ENCODE measurements around the gene IL19. TPM values are rescaled to one million over a fixed set of nuclear protein-coding genes. Genes with fewer than 3 reads are reported as not detected.

Gene IL19
- total and polyA plus RNA-seq, 2 donors (not counting 3 experiments of a cell fraction or from before 2014, with no cell fraction given), result not detected

DNA sequence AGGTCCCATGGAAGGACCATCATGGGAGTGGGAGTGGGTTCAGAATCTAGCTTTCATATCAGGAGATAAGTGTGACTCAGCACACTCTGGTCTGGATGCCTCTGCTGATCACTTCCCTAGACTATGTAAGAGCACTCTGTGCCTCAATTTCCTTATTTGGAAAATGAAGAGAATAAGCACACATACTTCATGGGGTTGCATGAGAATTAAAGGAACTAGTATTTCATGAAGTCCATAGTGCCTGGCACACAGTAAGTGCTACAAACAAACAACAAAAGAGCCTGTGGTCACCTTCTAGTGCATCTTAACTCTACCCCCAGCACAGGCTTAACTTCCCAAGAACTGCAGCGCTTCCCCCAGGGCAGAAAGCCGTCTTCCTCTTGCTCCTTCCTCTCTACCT is 85.3 kb downstream of the IL19 start:
- TF ChIP-seq EZH2 (IDR thresholded peaks at IDR 0.05; ENCODE audit: borderline replicate concordance, low read depth, low read length, severe bottlenecking), result no peak
- TF ChIP-seq FOS (IDR thresholded peaks at IDR 0.05; ENCODE audit: borderline replicate concordance, insufficient read depth, low read length), result no peak
- no peak for TF ChIP-seq MYC (IDR thresholded peaks at IDR 0.05; ENCODE audit: low read depth, low read length)
- TF ChIP-seq, protein P1, sequence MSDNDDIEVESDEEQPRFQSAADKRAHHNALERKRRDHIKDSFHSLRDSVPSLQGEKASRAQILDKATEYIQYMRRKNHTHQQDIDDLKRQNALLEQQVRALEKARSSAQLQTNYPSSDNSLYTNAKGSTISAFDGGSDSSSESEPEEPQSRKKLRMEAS (IDR thresholded peaks at IDR 0.05; ENCODE audit: insufficient read depth, insufficient read length), result no peak
- no peak for TF ChIP-seq GATA2 (IDR thresholded peaks at IDR 0.05; ENCODE audit: insufficient read depth, insufficient read length, low read depth, low read length)
- TF ChIP-seq POLR2A (IDR thresholded peaks at IDR 0.05; ENCODE audit: low read depth, low read length), result no peak
- TF ChIP-seq, protein P2, sequence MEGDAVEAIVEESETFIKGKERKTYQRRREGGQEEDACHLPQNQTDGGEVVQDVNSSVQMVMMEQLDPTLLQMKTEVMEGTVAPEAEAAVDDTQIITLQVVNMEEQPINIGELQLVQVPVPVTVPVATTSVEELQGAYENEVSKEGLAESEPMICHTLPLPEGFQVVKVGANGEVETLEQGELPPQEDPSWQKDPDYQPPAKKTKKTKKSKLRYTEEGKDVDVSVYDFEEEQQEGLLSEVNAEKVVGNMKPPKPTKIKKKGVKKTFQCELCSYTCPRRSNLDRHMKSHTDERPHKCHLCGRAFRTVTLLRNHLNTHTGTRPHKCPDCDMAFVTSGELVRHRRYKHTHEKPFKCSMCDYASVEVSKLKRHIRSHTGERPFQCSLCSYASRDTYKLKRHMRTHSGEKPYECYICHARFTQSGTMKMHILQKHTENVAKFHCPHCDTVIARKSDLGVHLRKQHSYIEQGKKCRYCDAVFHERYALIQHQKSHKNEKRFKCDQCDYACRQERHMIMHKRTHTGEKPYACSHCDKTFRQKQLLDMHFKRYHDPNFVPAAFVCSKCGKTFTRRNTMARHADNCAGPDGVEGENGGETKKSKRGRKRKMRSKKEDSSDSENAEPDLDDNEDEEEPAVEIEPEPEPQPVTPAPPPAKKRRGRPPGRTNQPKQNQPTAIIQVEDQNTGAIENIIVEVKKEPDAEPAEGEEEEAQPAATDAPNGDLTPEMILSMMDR (IDR thresholded peaks at IDR 0.05; ENCODE audit: extremely low read depth in 1 of 2, insufficient read depth in 1 of 2, low read depth in 1 of 2, low read length in 2 of 2), result no peak
- no peak for TF ChIP-seq JUN (IDR thresholded peaks at IDR 0.05; ENCODE audit: borderline replicate concordance, insufficient read depth, insufficient read length, low read depth)
- no peak for TF ChIP-seq POLR2AphosphoS5 (IDR thresholded peaks at IDR 0.05; ENCODE audit: insufficient read depth, low read depth, low read length)
- DNase-seq (ENCODE audit: low read depth, low spot score) (no peak), FAIRE-seq (no peak)
- Histone ChIP-seq H2AFZ (ENCODE audit: low read depth, low read length) (no peak overlapping the region), H3K9ac (replicated peaks; ENCODE audit: extremely low read depth, insufficient read depth, low read length) (no peak overlapping the region), H3K27me3 (ENCODE audit: control insufficient read depth in 2 of 2, insufficient read depth in 2 of 2, low read length in 2 of 2) (no peaks in the 10 kb centered on the region), H3K79me2 (ENCODE audit: control insufficient read depth, insufficient read depth, low read length) (no peaks in the 10 kb centered on the region), H4K20me1 (replicated peaks; ENCODE audit: control insufficient read depth, extremely low read depth, insufficient read depth, low read length) (no peaks in the 10 kb centered on the region), H3K9me1 (replicated peaks; ENCODE audit: control insufficient read depth, extremely low read depth, insufficient read depth, low read length) (no peaks in the 10 kb centered on the region), H3K4me1 (ENCODE audit: control insufficient read depth, extremely low read depth, insufficient read depth, low read length) (no peaks in the 10 kb centered on the region), H3K4me2 (ENCODE audit: insufficient read depth, low read length) (no peak overlapping the region), H3K36me3 (ENCODE audit: control insufficient read depth in 2 of 2, extremely low read depth in 1 of 2, insufficient read depth in 2 of 2, low read length in 2 of 2) (no peaks in the 10 kb centered on the region), H3K9me3 (replicated peaks; ENCODE audit: control insufficient read depth, insufficient read depth, low read length) (no peaks in the 10 kb centered on the region), H3K4me3 (replicated peaks in 1 of 3; ENCODE audit: insufficient read depth in 1 of 3, low read depth in 1 of 3, low read length in 3 of 3) (no peak overlapping the region), H3K27ac (ENCODE audit: insufficient read depth, low read depth, low read length) (no peak overlapping the region)
- no TSS peak for BruUV-seq (replicated peaks)
- intact Hi-C loops (cut with micrococcal nuclease), result no loop called here
- dilution Hi-C loops (cut with MboI; ENCODE audit: extremely low pct_ligation_motif_present, low sequenced_read_pairs), result no loop called here
- ChIA-PET CTCF (interaction anchor here (1.3 kb wide), 1 partner anchor 24 kb away, joined by 3 read pairs; no protein-coding TSS in a partner anchor), POLR2A (no interaction called here)

Measured in endothelial cell of umbilical vein (primary cell).